Measurements from ENCODE around the gene CBLN2.

DNA sequence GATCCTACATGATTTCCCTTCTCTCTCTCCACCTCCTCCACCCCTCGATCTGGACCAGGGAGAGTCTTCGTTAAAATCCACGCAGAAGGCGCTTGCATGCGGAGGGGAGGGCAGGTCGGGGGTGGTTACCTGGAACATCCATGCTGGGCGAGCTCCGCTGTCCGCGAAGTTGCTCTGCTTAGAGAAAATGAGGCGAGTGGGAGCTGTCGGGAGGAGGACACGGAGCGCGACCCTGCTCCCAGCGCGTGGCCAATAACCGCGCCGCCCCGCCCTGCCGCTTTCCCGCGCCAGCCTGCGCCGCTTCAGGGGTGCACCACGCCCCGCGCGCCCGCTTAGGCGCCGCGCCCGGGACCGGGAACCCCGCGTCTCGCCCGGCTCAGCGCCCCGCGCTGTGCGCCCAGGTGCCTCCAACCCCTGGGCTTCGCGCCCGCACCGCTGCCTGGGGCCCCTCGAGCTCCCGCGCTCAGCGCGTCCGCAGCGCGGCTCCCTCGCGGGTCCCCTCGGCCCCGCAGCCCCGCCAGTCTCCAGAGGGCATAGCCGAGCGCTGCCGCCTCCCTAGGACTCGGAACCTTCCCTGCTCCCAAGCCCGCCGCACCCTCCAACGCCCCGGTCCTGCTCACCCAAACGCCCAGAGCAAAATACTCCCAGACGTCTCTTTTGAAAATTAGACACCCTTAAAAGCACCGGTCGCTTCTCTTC, 636 bp downstream of the CBLN2 start:
- TF ChIP-seq, protein P1, sequence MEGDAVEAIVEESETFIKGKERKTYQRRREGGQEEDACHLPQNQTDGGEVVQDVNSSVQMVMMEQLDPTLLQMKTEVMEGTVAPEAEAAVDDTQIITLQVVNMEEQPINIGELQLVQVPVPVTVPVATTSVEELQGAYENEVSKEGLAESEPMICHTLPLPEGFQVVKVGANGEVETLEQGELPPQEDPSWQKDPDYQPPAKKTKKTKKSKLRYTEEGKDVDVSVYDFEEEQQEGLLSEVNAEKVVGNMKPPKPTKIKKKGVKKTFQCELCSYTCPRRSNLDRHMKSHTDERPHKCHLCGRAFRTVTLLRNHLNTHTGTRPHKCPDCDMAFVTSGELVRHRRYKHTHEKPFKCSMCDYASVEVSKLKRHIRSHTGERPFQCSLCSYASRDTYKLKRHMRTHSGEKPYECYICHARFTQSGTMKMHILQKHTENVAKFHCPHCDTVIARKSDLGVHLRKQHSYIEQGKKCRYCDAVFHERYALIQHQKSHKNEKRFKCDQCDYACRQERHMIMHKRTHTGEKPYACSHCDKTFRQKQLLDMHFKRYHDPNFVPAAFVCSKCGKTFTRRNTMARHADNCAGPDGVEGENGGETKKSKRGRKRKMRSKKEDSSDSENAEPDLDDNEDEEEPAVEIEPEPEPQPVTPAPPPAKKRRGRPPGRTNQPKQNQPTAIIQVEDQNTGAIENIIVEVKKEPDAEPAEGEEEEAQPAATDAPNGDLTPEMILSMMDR (IDR thresholded peaks at IDR 0.05) = no peak
- TF ChIP-seq POLR2AphosphoS5 (IDR thresholded peaks at IDR 0.05) = no peak
